EL (cell line): ENCODE measurements around the gene CDH24.
A peak's percentile ranks its signal among the peaks of the same experiment; 100 is the strongest.

Experiments used
- DNase-seq: peaks from one replicate; pipeline ENCODE4 v3.0.0-alpha.2; 2016

The CDH24 gene

GRCh38 chr14:23056956-23057756 lies at the start of gene CDH24:
Gene CDH24, minus strand, starts transcription at chr14:23057520. Its CDS starts 1,787 bp downstream, at chr14:23055733.
- DNase-seq = peak; percentile 81

GRCh38 chr14:23106747-23107045 lies 49.4 kb upstream of the CDH24 start:
- no peak for DNase-seq

GRCh38 chr14:23105348-23105824 lies 48.1 kb upstream of the CDH24 start:
- DNase-seq = no peak

DNA sequence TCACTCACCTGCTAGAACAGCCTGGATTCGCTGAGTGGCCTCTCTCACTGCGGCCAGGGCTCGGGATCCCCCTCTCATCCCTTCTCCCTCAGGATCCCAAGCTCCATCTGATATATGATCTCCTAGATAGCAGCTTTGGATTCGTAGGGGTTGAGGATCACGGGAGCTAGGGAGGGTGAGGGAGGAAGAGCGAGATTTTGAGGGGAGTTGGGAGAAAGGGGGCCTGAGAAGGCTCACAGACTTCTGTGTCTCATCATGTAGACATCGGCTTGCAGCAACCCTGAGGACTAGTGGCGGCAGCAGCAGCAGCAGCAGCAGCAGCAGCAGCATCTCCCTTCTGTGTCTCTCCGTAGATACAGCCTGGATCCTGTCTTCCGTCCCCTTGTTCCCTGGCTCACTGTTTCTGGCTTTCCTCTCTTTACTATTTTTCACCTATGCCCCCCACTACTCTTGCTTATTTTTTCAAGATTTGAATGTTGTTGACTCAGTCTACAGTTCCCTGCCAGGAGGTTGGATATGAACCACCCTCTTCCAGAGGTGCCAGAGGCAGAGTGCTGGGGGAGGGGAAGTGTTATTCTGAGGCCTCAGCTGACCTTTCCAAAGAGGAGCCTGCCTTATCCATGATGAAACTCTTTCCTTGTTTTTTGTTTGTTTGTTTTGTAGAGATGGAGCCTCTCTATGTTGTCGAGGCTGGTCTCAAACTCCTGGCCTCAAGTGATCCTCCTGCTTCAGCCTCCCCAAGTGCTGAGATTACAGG lies 47.4 kb upstream of the CDH24 start, which contains the start of gene CIROP:
CIROP (minus strand) TSS at position 399 of the 757 bp plus-strand sequence; CDS start at position 330, 69 bp downstream.
- no peak for DNase-seq

GRCh38 chr14:23104070-23104590 lies 46.8 kb upstream of the CDH24 start:
- no peak for DNase-seq

DNA sequence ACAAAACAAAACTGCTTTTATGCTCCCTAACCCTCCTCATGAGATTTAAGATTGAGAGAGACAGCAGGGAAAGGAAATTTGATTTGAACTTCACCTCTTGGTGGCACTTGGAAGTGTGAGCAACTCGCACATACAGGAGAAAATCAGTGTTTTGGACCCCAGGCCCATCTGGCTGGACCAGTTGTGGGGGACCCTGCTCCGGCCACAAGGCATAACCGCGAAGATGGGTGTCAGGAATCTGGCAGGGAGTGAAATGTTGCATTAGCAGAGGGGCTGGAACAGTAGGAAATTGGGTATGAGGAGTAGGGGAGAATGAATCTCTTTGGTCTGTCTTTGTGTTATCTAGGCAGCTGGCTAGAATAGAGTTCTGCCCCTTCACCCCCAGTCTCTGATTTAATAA lies 46.3 kb upstream of the CDH24 start:
- DNase-seq = no peak

DNA sequence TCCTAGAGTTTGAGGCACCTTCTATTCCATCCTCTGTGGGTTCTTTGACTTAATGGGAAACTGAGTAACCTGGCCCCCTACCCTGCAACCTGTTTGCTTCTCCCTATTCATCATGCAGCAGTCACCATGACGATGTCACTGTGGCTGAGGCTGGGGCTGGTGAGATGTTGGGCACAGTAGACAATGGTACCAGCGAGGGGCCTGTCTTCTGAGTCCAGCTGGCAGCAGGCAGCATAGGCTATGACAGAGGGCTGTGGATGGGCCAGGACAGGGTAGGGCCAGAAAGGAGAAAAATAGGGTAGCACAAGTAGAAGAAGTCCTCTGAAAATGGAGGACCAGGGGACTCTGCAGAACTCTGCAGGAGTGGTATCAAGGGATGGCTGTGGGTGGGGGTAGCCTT lies 45.5 kb upstream of the CDH24 start:
- DNase-seq = no peak

GRCh38 chr14:23101986-23102625 lies 44.8 kb upstream of the CDH24 start:
- DNase-seq = no peak

DNA sequence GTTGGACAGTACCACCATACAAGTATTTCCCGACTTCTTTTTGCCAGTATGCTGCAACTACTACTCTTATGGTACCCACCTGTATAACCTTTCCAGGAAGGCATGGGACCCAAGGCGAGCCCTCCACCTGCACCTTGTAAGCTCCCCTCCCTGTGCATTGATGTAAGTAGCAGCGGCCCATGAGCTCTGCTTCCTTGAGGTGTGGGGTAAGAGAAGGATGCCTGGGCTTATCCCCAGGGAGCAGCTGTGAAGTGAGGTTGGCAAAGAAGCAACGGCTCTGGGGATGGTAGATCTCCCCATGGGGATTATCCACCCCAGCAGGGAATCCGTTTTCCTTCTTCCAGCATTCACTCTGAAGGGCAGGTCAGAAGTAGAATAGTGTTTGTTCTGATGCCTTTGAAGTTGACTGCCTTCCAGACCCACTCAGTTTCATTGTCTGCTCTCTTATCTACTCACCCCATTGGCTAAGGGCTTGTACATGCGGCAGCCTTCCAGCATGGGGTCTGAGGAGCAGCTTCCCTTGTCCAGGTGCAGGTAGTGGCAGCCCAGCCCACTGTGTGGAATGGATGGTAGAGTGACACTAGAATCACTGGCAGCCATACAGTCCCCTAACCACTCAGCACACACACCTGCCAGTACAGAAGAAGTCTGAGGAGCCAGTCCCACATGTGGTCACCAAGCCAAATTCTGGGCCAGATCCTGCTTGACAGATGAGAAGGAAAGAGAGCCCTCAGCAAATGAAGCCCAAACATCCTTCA lies 44.1 kb upstream of the CDH24 start:
- no peak for DNase-seq

GRCh38 chr14:23099212-23099861 lies 42.0 kb upstream of the CDH24 start:
- no peak for DNase-seq

DNA sequence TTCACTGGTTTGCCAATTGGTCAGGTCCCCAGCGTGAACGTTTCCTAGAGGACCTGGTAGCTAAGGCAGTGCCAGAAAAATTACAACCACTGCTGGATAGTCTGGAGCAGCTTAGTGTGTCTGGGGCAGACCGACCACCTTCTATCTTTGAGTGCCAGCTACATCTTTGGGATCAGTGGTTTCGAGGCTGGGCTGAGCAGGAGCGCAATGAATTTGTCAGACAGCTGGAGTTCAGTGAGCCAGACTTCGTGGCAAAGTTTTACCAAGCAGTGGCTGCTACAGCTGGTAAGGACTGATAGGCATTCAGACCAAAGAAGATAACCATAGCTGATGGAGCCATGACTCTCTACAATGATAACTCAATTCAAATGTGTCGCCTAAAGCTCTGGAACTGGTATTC lies 40.5 kb upstream of the CDH24 start:
- DNase-seq = no peak

DNA sequence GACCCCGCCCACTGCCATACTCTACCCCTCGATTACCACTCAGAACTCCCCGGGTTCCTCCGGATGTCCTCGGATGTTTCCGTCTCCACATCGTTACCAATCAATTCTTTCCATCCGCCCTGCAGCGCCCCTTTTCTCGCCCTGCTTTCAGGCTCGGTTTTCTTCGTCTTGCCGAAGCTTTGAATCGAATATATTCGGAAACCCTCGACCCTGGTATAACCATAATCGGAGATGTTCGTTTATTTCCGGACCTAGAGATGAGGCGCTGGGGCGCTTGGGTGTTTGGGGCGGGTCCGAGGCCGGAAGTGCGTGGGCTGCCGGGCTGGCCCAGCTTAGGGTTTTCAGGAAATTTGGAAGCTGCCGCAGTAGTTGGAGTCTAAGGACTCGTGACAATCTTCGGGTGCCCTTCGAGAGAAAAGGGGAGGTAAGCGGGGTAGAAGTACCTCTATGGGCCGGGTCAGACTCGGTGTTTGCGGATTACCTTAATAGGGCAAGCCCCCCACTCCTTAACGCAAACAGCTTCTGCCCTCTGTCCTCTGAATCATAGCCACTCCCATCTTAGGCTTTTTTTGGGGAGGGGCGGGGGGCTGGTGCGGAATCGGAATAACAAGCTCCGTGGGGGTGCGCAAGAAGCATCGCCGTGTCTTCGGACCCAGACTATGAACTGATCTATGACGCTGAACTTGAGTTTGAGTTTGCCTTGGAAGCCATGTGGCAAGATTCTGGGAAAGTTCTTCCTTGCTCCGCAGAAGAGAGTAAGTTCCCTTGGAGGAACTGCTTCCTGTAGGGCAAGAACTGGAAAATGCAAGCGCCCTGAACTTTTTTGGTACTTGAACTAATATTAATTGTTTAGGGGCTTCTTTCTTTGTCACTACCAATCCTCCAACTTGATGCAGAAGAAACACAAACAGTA lies 38.1 kb upstream of the CDH24 start, which contains the start of gene C14orf119:
C14orf119 (plus strand) TSS at position 310 of the 913 bp plus-strand sequence. CDS start 2,154 bp downstream, outside the sequence.
- DNase-seq = peak; percentile 100

- DNase-seq = peak; percentile 89
Measured at GRCh38 chr14:23094666-23095195, 37.4 kb upstream of the CDH24 start, which contains the start of gene ACIN1. Gene ACIN1, minus strand, starts transcription at chr14:23095136. Its CDS starts 24 bp downstream, at chr14:23095112.

DNA sequence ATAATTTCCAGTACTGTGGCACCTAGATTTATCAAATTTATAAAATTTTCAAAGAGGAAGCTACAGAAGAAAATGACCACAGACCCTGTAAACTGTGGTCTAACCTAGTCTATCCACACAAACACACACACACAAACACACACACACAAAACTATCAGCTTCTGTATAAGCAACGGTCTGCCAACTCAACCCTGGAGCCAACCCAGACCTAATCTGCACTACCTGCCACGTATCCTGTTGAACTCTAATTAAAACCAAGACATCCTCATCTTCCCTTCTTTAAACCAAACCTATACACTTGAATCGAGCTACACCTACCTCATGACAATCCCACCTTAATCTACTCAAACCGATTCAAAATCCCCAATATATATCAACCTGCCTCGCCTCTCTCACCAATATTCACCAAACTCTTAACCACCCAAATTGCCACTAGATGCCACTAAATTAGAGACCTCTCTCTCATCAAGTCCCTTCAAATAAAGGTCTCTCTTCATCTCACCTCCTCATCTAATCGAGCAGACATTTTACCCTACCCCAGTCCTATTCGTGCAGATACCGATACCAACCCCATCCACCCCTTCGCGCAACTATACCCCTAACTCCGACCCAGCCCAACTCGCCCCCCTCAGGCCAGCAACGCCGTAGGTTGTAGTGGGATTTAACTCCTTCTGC lies 36.8 kb upstream of the CDH24 start:
- DNase-seq = no peak

- no peak for DNase-seq
Measured at GRCh38 chr14:23093526-23093925, 36.2 kb upstream of the CDH24 start.

DNA sequence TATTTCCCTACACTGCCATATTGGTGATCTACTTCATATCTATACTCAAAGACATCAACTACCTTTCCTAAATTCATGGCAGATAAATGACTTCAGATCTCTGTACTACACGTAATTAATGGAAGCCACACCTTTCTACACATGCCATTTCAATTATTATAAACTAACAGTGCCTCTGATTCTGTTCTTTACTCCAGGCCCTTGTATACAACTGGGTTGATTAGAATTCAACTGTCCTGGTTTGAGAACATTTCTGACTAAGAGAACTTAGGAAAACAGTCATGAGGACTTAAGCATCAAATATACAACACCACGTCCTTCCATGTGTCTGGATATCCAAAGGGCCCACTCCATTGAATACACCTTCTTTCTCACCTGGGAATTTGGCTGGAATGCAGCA lies 35.8 kb upstream of the CDH24 start:
- DNase-seq = no peak

DNA sequence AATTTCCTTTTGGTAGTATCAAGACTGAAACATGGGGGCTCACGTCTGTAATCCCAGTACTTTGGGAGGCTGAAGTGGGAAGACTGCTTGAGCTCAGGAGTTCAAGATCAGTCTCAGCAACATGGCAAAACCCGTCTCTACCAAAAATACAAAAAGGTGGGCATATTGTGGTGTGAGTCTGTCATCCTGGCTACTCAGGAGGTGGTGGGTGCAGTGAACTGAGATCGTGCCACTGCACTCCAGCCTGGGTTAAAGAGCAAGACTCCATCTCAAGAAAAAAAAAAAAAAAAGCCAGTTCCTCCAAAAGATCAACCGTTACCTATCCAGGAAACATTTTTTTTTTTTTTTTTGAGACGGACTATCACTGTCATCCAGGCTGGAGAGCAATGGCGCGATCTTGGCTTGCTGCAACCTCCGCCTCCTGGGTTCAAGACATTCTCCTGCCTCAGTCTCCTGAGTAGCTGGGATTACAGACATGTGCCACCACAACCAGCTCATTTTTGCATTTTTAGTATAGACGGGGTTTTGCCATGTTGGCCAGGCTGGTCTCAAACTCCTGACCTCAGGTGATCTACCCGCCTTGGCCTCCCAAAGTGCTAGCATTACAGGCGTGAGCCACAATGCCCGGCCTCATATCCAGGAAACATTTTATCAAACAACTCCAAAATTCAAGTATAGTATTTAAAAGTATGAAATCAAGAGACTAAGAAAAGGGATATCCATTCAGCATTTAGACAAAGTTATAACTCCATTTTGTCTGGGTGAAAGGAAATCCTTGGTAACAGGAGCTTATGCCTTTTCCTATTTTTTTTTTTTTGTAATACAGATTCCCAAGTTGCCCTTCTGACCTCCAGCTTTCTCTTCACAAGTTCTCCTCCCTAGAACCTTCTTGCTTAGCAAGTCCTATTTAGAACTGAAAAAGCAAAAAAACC lies 34.2 kb upstream of the CDH24 start:
- no peak for DNase-seq

GRCh38 chr14:23090254-23090636 lies 32.9 kb upstream of the CDH24 start:
- DNase-seq = no peak
